BJ (cell line): Measurements from ENCODE around the gene C2CD2L. TPM values are rescaled to one million over a fixed set of nuclear protein-coding genes. Genes with fewer than 3 reads are reported as not detected.

ENCODE experiments used
- CTCF ChIA-PET: fragments of 350-600 bp; formaldehyde crosslinking; extraction: SDS; loops from one replicate; lab custom pipeline; 2021; ENCODE audit warnings: antibody characterized with exemption, inconsistent platforms; lab: Yijun Ruan, JAX
- POLR2A ChIA-PET: fragments of 300-600 bp; sonication (Branson Sonifier 250); formaldehyde crosslinking; extraction: SDS; loops from one replicate; lab custom pipeline; 2021; ENCODE audit warnings: antibody characterized with exemption; lab: Charles Lee
- DNase-seq: peaks from one replicate; pipeline ENCODE4 v3.0.0-alpha.2; 2011; ENCODE audit warnings: low read depth
- H3K27me3 ChIP-seq: 2 replicates; pipeline ENCODE4 v1.6.0; 2011; ENCODE audit warnings: low read length; ENCODE audit not compliant: control insufficient read depth, insufficient read depth
- H3K36me3 ChIP-seq: 2 replicates; pipeline ENCODE4 v1.5.1; 2011; ENCODE audit warnings: low read length; ENCODE audit not compliant: control insufficient read depth, insufficient read depth
- H3K4me3 ChIP-seq: 2 replicates; pipeline ENCODE4 v1.5.1; 2011; ENCODE audit warnings: low read depth, mild to moderate bottlenecking, control low read depth, low read length
- polyA plus RNA-seq: library from polyadenylated mRNA; depleted of rRNA; stranded (reverse); fragments of >200 nt; gene quantifications from 2 replicates; pipeline ENCODE4 v1.2.3, GENCODE V29; 2011
- TF ChIP-seq, protein P1 (sequence below): IDR thresholded peaks from 2 replicates; pipeline ENCODE4 v1.5.1; 2011; ENCODE audit warnings: low read depth, mild to moderate bottlenecking, control low read depth, inconsistent platforms, low read length, moderate library complexity; ENCODE audit not compliant: insufficient read depth

The C2CD2L gene
- polyA plus RNA-seq, 1 experiment = 5.7 TPM

- Histone ChIP-seq H3K4me3 (peak overlapping the region; percentile 82), H3K27me3 (no peaks in the 10 kb centered on the region), H3K36me3 (peaks cover 12% of the 10 kb centered on the region)
- POLR2A ChIA-PET = interaction anchor here (0.5 to 1.4 kb wide), 4 partner anchors 13 to 316 kb away, joined by 3 to 4 read pairs (median 3); partner anchors contain the start of genes DDX6 and HINFP
- DNase-seq = no peak
- TF ChIP-seq, protein P1, sequence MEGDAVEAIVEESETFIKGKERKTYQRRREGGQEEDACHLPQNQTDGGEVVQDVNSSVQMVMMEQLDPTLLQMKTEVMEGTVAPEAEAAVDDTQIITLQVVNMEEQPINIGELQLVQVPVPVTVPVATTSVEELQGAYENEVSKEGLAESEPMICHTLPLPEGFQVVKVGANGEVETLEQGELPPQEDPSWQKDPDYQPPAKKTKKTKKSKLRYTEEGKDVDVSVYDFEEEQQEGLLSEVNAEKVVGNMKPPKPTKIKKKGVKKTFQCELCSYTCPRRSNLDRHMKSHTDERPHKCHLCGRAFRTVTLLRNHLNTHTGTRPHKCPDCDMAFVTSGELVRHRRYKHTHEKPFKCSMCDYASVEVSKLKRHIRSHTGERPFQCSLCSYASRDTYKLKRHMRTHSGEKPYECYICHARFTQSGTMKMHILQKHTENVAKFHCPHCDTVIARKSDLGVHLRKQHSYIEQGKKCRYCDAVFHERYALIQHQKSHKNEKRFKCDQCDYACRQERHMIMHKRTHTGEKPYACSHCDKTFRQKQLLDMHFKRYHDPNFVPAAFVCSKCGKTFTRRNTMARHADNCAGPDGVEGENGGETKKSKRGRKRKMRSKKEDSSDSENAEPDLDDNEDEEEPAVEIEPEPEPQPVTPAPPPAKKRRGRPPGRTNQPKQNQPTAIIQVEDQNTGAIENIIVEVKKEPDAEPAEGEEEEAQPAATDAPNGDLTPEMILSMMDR = no peak
- CTCF ChIA-PET = interaction anchor here (1.0 to 1.8 kb wide), 2 partner anchors 12 to 177 kb away, joined by 4 to 10 read pairs; a partner anchor contains a TSS
Observed at GRCh38 chr11:119107538-119108145, 498 bp downstream of the C2CD2L start.

- H3K4me3 ChIP-seq = peak overlapping the region; percentile 82
- H3K27me3 ChIP-seq = no peaks in the 10 kb centered on the region
- H3K36me3 ChIP-seq = peaks cover 14% of the 10 kb centered on the region
- POLR2A ChIA-PET = interaction anchor here (0.5 kb wide), 1 partner anchor 14 kb away, joined by 3 read pairs; no protein-coding TSS in a partner anchor
- CTCF ChIA-PET = interaction anchor here (0.9 to 1.4 kb wide), 3 partner anchors 10 to 216 kb away, joined by 3 to 5 read pairs (median 3); no protein-coding TSS in a partner anchor
- TF ChIP-seq, protein P1 = no peak
- DNase-seq = no peak
Observed at GRCh38 chr11:119108146-119108856, 1.2 kb downstream of the C2CD2L start.

DNA sequence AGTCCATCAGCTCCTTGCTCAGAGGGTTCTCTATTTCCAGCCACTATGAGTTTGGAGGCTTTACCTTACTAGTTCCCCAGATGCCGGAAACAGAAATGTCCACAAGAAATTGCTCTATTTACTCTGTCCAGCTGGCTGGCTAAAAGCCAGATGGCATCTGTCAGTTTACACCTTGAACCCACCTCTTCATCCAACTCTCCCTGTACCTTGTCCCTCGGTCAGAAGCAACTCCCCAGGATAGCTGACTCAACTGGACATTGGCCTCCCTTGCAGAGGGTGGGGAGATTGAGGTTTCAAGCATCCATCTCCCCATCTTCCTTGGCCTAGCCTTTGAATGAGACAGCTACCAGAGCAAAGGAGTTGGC is 1.7 kb downstream of the C2CD2L start:
- no peak overlapping the region for H3K4me3 ChIP-seq
- no peaks in the 10 kb centered on the region for H3K27me3 ChIP-seq
- H3K36me3 ChIP-seq = peaks cover 18% of the 10 kb centered on the region
- DNase-seq = no peak
- TF ChIP-seq, protein P1 = no peak
- POLR2A ChIA-PET = no interaction called here
- CTCF ChIA-PET = interaction anchor here (0.9 to 3.2 kb wide), 5 partner anchors 10 to 215 kb away, joined by 3 to 11 read pairs (median 3); a partner anchor contains a TSS

GRCh38 chr11:119109843-119110242 is 2.7 kb downstream of the C2CD2L start:
- TF ChIP-seq, protein P1 = no peak
- Histone ChIP-seq H3K4me3 (no peak overlapping the region), H3K27me3 (no peaks in the 10 kb centered on the region), H3K36me3 (peaks cover 23% of the 10 kb centered on the region)
- no peak for DNase-seq
- POLR2A ChIA-PET = no interaction called here
- CTCF ChIA-PET = interaction anchor here (1.1 to 3.2 kb wide), 4 partner anchors 10 to 97 kb away, joined by 3 to 11 read pairs (median 4); partner anchors contain the start of gene CBL

GRCh38 chr11:119110439-119110838 is 3.3 kb downstream of the C2CD2L start:
- H3K36me3 ChIP-seq = peaks cover 23% of the 10 kb centered on the region
- ChIA-PET POLR2A (no interaction called here), CTCF (interaction anchor here (1.2 to 3.2 kb wide), 2 partner anchors 9 to 96 kb away, joined by 4 to 11 read pairs; partner anchors contain the start of gene CBL)
- no peaks in the 10 kb centered on the region for H3K27me3 ChIP-seq
- DNase-seq = no peak
- TF ChIP-seq, protein P1 = no peak
- no peak overlapping the region for H3K4me3 ChIP-seq
